ENCODE results near the gene TBX18. TPM values are rescaled to one million over a fixed set of nuclear protein-coding genes. Genes with fewer than 3 reads are reported as not detected.
A peak's percentile ranks its signal among the peaks of the same experiment; 100 is the strongest.

The TBX18 gene
- not detected for total RNA-seq

GRCh38 chr6:84764332-84765049 lies at the start of gene TBX18:
Gene TBX18, minus strand, starts transcription at chr6:84764598. Its CDS starts 417 bp downstream, at chr6:84764181.
- CTCF ChIA-PET = no interaction called here
- H3K27ac Mint-ChIP-seq = no peak within 1 kb of the TSS
- peaks cover 8% of the 10 kb centered on the region for H3K4me1 Mint-ChIP-seq (ENCODE audit: low read depth)
- no peaks in the 10 kb centered on the region for H3K9me3 Mint-ChIP-seq
- peaks cover 56% of the 10 kb centered on the region for H3K27me3 Mint-ChIP-seq
- POLR2A ChIA-PET = no interaction called here
- peak; percentile 43 for DNase-seq
- intact Hi-C loops (cut with micrococcal nuclease) = no loop called here
- H3K36me3 Mint-ChIP-seq = peaks cover 9% of the 10 kb centered on the region
- peak within 1 kb of the TSS; percentile 53 for H3K4me3 Mint-ChIP-seq

GRCh38 chr6:84811351-84811750 lies 47.0 kb upstream of the TBX18 start:
- no peak overlapping the region for H3K4me3 Mint-ChIP-seq
- POLR2A ChIA-PET = no interaction called here
- intact Hi-C loops (cut with micrococcal nuclease) = no loop called here
- H3K27ac Mint-ChIP-seq = no peak overlapping the region
- H3K9me3 Mint-ChIP-seq = no peaks in the 10 kb centered on the region
- no peaks in the 10 kb centered on the region for H3K27me3 Mint-ChIP-seq
- CTCF ChIA-PET = no interaction called here
- H3K4me1 Mint-ChIP-seq (ENCODE audit: low read depth) = no peaks in the 10 kb centered on the region
- H3K36me3 Mint-ChIP-seq = no peaks in the 10 kb centered on the region
- no peak for DNase-seq

GRCh38 chr6:84809455-84809854 lies 45.1 kb upstream of the TBX18 start:
- intact Hi-C loops (cut with micrococcal nuclease) = no loop called here
- H3K27me3 Mint-ChIP-seq = no peaks in the 10 kb centered on the region
- no peak for DNase-seq
- POLR2A ChIA-PET = no interaction called here
- CTCF ChIA-PET = no interaction called here
- H3K27ac Mint-ChIP-seq = no peak overlapping the region
- no peaks in the 10 kb centered on the region for H3K4me1 Mint-ChIP-seq (ENCODE audit: low read depth)
- H3K4me3 Mint-ChIP-seq = no peak overlapping the region
- H3K9me3 Mint-ChIP-seq = no peaks in the 10 kb centered on the region
- no peaks in the 10 kb centered on the region for H3K36me3 Mint-ChIP-seq

- ChIA-PET POLR2A (no interaction called here), CTCF (no interaction called here)
- Mint-ChIP-seq H3K4me3 (no peak overlapping the region), H3K4me1 (ENCODE audit: low read depth) (no peaks in the 10 kb centered on the region), H3K27ac (no peak overlapping the region), H3K9me3 (no peaks in the 10 kb centered on the region), H3K36me3 (no peaks in the 10 kb centered on the region), H3K27me3 (no peaks in the 10 kb centered on the region)
- no peak for DNase-seq
- intact Hi-C loops (cut with micrococcal nuclease) = no loop called here
Observed at GRCh38 chr6:84808491-84809061, 44.2 kb upstream of the TBX18 start.

- H3K27ac Mint-ChIP-seq = no peak overlapping the region
- H3K36me3 Mint-ChIP-seq = no peaks in the 10 kb centered on the region
- no peak overlapping the region for H3K4me3 Mint-ChIP-seq
- ChIA-PET POLR2A (no interaction called here), CTCF (no interaction called here)
- DNase-seq = no peak
- H3K9me3 Mint-ChIP-seq = peaks cover 3% of the 10 kb centered on the region
- H3K27me3 Mint-ChIP-seq = no peaks in the 10 kb centered on the region
- intact Hi-C loops (cut with micrococcal nuclease) = no loop called here
- H3K4me1 Mint-ChIP-seq (ENCODE audit: low read depth) = no peaks in the 10 kb centered on the region
Observed at GRCh38 chr6:84805145-84805544, 40.7 kb upstream of the TBX18 start.

- H3K27me3 Mint-ChIP-seq = no peaks in the 10 kb centered on the region
- intact Hi-C loops (cut with micrococcal nuclease) = no loop called here
- H3K4me3 Mint-ChIP-seq = no peak overlapping the region
Observed at GRCh38 chr6:84804720-84805119, 40.3 kb upstream of the TBX18 start.

GRCh38 chr6:84801250-84801649 lies 36.9 kb upstream of the TBX18 start:
- Mint-ChIP-seq H3K4me1 (ENCODE audit: low read depth) (no peaks in the 10 kb centered on the region), H3K27ac (no peak overlapping the region), H3K36me3 (no peaks in the 10 kb centered on the region), H3K27me3 (no peaks in the 10 kb centered on the region), H3K4me3 (no peak overlapping the region), H3K9me3 (peaks cover 15% of the 10 kb centered on the region)
- intact Hi-C loops (cut with micrococcal nuclease) = no loop called here
- ChIA-PET POLR2A (no interaction called here), CTCF (no interaction called here)
- no peak for DNase-seq

More at GRCh38 chr6:84804720-84805119, 40.3 kb upstream of the TBX18 start:
- Mint-ChIP-seq H3K4me1 (ENCODE audit: low read depth) (no peaks in the 10 kb centered on the region), H3K27ac (no peak overlapping the region), H3K36me3 (no peaks in the 10 kb centered on the region), H3K9me3 (peaks cover 3% of the 10 kb centered on the region)
- DNase-seq = no peak
- POLR2A ChIA-PET = no interaction called here
- CTCF ChIA-PET = no interaction called here

- H3K27me3 Mint-ChIP-seq = no peaks in the 10 kb centered on the region
- no peaks in the 10 kb centered on the region for H3K36me3 Mint-ChIP-seq
- POLR2A ChIA-PET = no interaction called here
- H3K4me1 Mint-ChIP-seq (ENCODE audit: low read depth) = no peaks in the 10 kb centered on the region
- no peak overlapping the region for H3K4me3 Mint-ChIP-seq
- no peak overlapping the region for H3K27ac Mint-ChIP-seq
- CTCF ChIA-PET = no interaction called here
- DNase-seq = no peak
- intact Hi-C loops (cut with micrococcal nuclease) = no loop called here
- H3K9me3 Mint-ChIP-seq = peaks cover 16% of the 10 kb centered on the region
Observed at GRCh38 chr6:84798257-84798656, 33.9 kb upstream of the TBX18 start.

- ChIA-PET CTCF (no interaction called here), POLR2A (no interaction called here)
- peaks cover 16% of the 10 kb centered on the region for H3K9me3 Mint-ChIP-seq
- no peak overlapping the region for H3K27ac Mint-ChIP-seq
- no peak for DNase-seq
- H3K4me1 Mint-ChIP-seq (ENCODE audit: low read depth) = no peaks in the 10 kb centered on the region
- H3K36me3 Mint-ChIP-seq = no peaks in the 10 kb centered on the region
- no peak overlapping the region for H3K4me3 Mint-ChIP-seq
- intact Hi-C loops (cut with micrococcal nuclease) = no loop called here
- no peaks in the 10 kb centered on the region for H3K27me3 Mint-ChIP-seq
Observed at GRCh38 chr6:84796343-84796742, 31.9 kb upstream of the TBX18 start.

GRCh38 chr6:84791927-84792326 lies 27.5 kb upstream of the TBX18 start:
- intact Hi-C loops (cut with micrococcal nuclease) = no loop called here
- DNase-seq = no peak
- ChIA-PET CTCF (no interaction called here), POLR2A (no interaction called here)
- H3K27me3 Mint-ChIP-seq = no peaks in the 10 kb centered on the region
- H3K27ac Mint-ChIP-seq = no peak overlapping the region
- peaks cover 8% of the 10 kb centered on the region for H3K9me3 Mint-ChIP-seq
- H3K4me3 Mint-ChIP-seq = no peak overlapping the region
- no peaks in the 10 kb centered on the region for H3K36me3 Mint-ChIP-seq
- no peaks in the 10 kb centered on the region for H3K4me1 Mint-ChIP-seq (ENCODE audit: low read depth)

- Mint-ChIP-seq H3K9me3 (peaks cover 1% of the 10 kb centered on the region), H3K36me3 (no peaks in the 10 kb centered on the region), H3K27ac (no peak overlapping the region), H3K27me3 (no peaks in the 10 kb centered on the region), H3K4me3 (no peak overlapping the region), H3K4me1 (ENCODE audit: low read depth) (no peaks in the 10 kb centered on the region)
- ChIA-PET POLR2A (no interaction called here), CTCF (no interaction called here)
- intact Hi-C loops (cut with micrococcal nuclease) = no loop called here
- no peak for DNase-seq
Observed at GRCh38 chr6:84791233-84791632, 26.8 kb upstream of the TBX18 start.

- DNase-seq = no peak
- no peaks in the 10 kb centered on the region for H3K27me3 Mint-ChIP-seq
- CTCF ChIA-PET = no interaction called here
- no peaks in the 10 kb centered on the region for H3K9me3 Mint-ChIP-seq
- H3K27ac Mint-ChIP-seq = no peak overlapping the region
- H3K4me3 Mint-ChIP-seq = no peak overlapping the region
- H3K36me3 Mint-ChIP-seq = no peaks in the 10 kb centered on the region
- no peaks in the 10 kb centered on the region for H3K4me1 Mint-ChIP-seq (ENCODE audit: low read depth)
- POLR2A ChIA-PET = no interaction called here
- intact Hi-C loops (cut with micrococcal nuclease) = no loop called here
Observed at GRCh38 chr6:84789170-84789569, 24.8 kb upstream of the TBX18 start.

GRCh38 chr6:84788689-84789088 lies 24.3 kb upstream of the TBX18 start:
- intact Hi-C loops (cut with micrococcal nuclease) = no loop called here
- Mint-ChIP-seq H3K4me1 (ENCODE audit: low read depth) (no peaks in the 10 kb centered on the region), H3K9me3 (no peaks in the 10 kb centered on the region), H3K27me3 (no peaks in the 10 kb centered on the region), H3K27ac (no peak overlapping the region), H3K4me3 (no peak overlapping the region), H3K36me3 (no peaks in the 10 kb centered on the region)
- DNase-seq = no peak
- POLR2A ChIA-PET = no interaction called here
- CTCF ChIA-PET = no interaction called here
